Mesendoderm (in vitro differentiated cells): ENCODE measurements around the gene KCNJ10.

ENCODE experiments used
- DNase-seq: peaks from one replicate; pipeline ENCODE4 v3.0.0; 2013
- H2AK5ac ChIP-seq: 2 replicates; pipeline ENCODE4 v1.6.1; 2013; ENCODE audit warnings: low read length, inconsistent platforms
- H2BK120ac ChIP-seq: 2 replicates; pipeline ENCODE4 v1.6.1; 2013; ENCODE audit warnings: low read depth, mild to moderate bottlenecking, low read length, moderate library complexity, mixed read lengths
- H2BK15ac ChIP-seq: replicated peaks from 2 replicates; pipeline ENCODE4 v1.6.1; 2013; ENCODE audit warnings: low read depth, mild to moderate bottlenecking, moderate library complexity
- H2BK5ac ChIP-seq: 2 replicates; pipeline ENCODE4 v1.6.1; 2013; ENCODE audit warnings: low read length, inconsistent platforms
- H3K18ac ChIP-seq: 2 replicates; pipeline ENCODE4 v1.6.1; 2013; ENCODE audit warnings: mild to moderate bottlenecking, low read length, mixed read lengths
- H3K23ac ChIP-seq: one replicate; pipeline ENCODE4 v1.6.1; 2013; ENCODE audit warnings: low read length
- H3K27ac ChIP-seq: 2 replicates; pipeline ENCODE4 v1.5.1; 2013; ENCODE audit warnings: low read depth, mild to moderate bottlenecking, inconsistent platforms, low read length, moderate library complexity
- H3K27me3 ChIP-seq: 2 replicates; pipeline ENCODE4 v1.6.1; 2013; ENCODE audit warnings: low read length, control low read depth, mild to moderate bottlenecking, inconsistent platforms; ENCODE audit not compliant: insufficient read depth, poor library complexity
- H3K36me3 ChIP-seq: 2 replicates; pipeline ENCODE4 v1.6.1; 2013; ENCODE audit warnings: low read length, inconsistent platforms; ENCODE audit not compliant: control insufficient read depth, insufficient read depth
- H3K4ac ChIP-seq: one replicate; pipeline ENCODE4 v1.6.1; 2013; ENCODE audit warnings: low read depth, mild to moderate bottlenecking, low read length, moderate library complexity
- H3K4me1 ChIP-seq: 2 replicates; pipeline ENCODE4 v1.6.1; 2013; ENCODE audit warnings: low read depth, low read length, inconsistent platforms; ENCODE audit not compliant: control insufficient read depth
- H3K4me2 ChIP-seq: 2 replicates; pipeline ENCODE4 v1.6.1; 2013; ENCODE audit warnings: low read length
- H3K4me3 ChIP-seq: 2 replicates; pipeline ENCODE4 v1.5.1; 2013; ENCODE audit warnings: mild to moderate bottlenecking, low read length
- H3K56ac ChIP-seq: one replicate; pipeline ENCODE4 v1.6.1; 2013; ENCODE audit warnings: low read length
- H3K79me1 ChIP-seq: 2 replicates; pipeline ENCODE4 v1.6.1; 2013; ENCODE audit warnings: low read length, inconsistent platforms
- H3K79me2 ChIP-seq: 2 replicates; pipeline ENCODE4 v1.6.1; 2013; ENCODE audit warnings: mild to moderate bottlenecking, low read length; ENCODE audit not compliant: control insufficient read depth, insufficient read depth
- H3K9ac ChIP-seq: 2 replicates; pipeline ENCODE4 v1.6.1; 2013; ENCODE audit warnings: low read length, inconsistent platforms
- H4K5ac ChIP-seq: one replicate; pipeline ENCODE4 v1.6.1; 2013; ENCODE audit warnings: low read length
- H4K8ac ChIP-seq: one replicate; pipeline ENCODE4 v1.6.1; 2013; ENCODE audit warnings: low read depth, mild to moderate bottlenecking, control low read depth, low read length, moderate library complexity
- WGBS: extraction: QIAGEN DNeasy Blood & Tissue Kit; methylation state at CpG from one replicate; pipeline ENCODE4 v1.1.7; 2013; ENCODE audit warnings: low lambda C conversion rate, missing lambda C conversion rate; ENCODE audit not compliant: insufficient coverage; ENCODE audit errors: extremely low coverage; 5-methylcytosine and 5-hydroxymethylcytosine counted together

The KCNJ10 gene

GRCh38 chr1:159978107-159978398, 91.9 kb downstream of the KCNJ10 start:
- Histone ChIP-seq H3K79me2 (no peaks in the 10 kb centered on the region), H3K4me3 (no peak overlapping the region)
- WGBS: no CpG with 5 or more reads among the region's 2 CpGs

GRCh38 chr1:159977364-159978106, 92.4 kb downstream of the KCNJ10 start:
- Histone ChIP-seq H3K4ac (no peak overlapping the region), H2BK5ac (no peak overlapping the region), H3K18ac (no peak overlapping the region), H2AK5ac (no peak overlapping the region), H3K4me3 (no peak overlapping the region), H3K4me2 (no peak overlapping the region), H3K79me2 (no peaks in the 10 kb centered on the region), H3K36me3 (no peaks in the 10 kb centered on the region), H3K4me1 (no peaks in the 10 kb centered on the region), H3K79me1 (no peaks in the 10 kb centered on the region), H2BK120ac (no peak overlapping the region), H2BK15ac (no peak overlapping the region), H4K5ac (no peak overlapping the region), H3K56ac (no peak overlapping the region), H3K27me3 (no peaks in the 10 kb centered on the region), H3K9ac (no peak overlapping the region), H3K23ac (no peak overlapping the region), H3K27ac (no peak overlapping the region), H4K8ac (no peak overlapping the region)
- DNase-seq: no peak
- no CpG with 5 or more reads among the region's 6 CpGs for WGBS

More at GRCh38 chr1:159978107-159978398, 91.9 kb downstream of the KCNJ10 start:
- no peak overlapping the region for H3K4me2 ChIP-seq
- H3K27me3 ChIP-seq: no peaks in the 10 kb centered on the region
- no peak overlapping the region for H3K4ac ChIP-seq
- H2BK120ac ChIP-seq: no peak overlapping the region
- H3K79me1 ChIP-seq: no peaks in the 10 kb centered on the region
- H3K4me1 ChIP-seq: no peaks in the 10 kb centered on the region
- no peak overlapping the region for H3K9ac ChIP-seq
- H3K56ac ChIP-seq: no peak overlapping the region
- no peak overlapping the region for H4K5ac ChIP-seq
- H2AK5ac ChIP-seq: no peak overlapping the region
- no peaks in the 10 kb centered on the region for H3K36me3 ChIP-seq
- H4K8ac ChIP-seq: no peak overlapping the region
- H2BK15ac ChIP-seq: no peak overlapping the region
- no peak overlapping the region for H3K23ac ChIP-seq
- no peak overlapping the region for H3K18ac ChIP-seq
- H3K27ac ChIP-seq: no peak overlapping the region
- no peak for DNase-seq
- no peak overlapping the region for H2BK5ac ChIP-seq

GRCh38 chr1:159974350-159974965, 95.5 kb downstream of the KCNJ10 start:
- H3K23ac ChIP-seq: no peak overlapping the region
- H4K5ac ChIP-seq: no peak overlapping the region
- H3K9ac ChIP-seq: no peak overlapping the region
- DNase-seq: no peak
- H3K79me1 ChIP-seq: no peaks in the 10 kb centered on the region
- no CpG with 5 or more reads among the region's 7 CpGs for WGBS
- H3K4ac ChIP-seq: no peak overlapping the region
- no peaks in the 10 kb centered on the region for H3K79me2 ChIP-seq
- no peaks in the 10 kb centered on the region for H3K27me3 ChIP-seq
- H2BK15ac ChIP-seq: no peak overlapping the region
- H2BK5ac ChIP-seq: no peak overlapping the region
- no peak overlapping the region for H2AK5ac ChIP-seq
- H3K4me1 ChIP-seq: no peaks in the 10 kb centered on the region
- no peak overlapping the region for H4K8ac ChIP-seq
- no peak overlapping the region for H3K56ac ChIP-seq
- H3K18ac ChIP-seq: no peak overlapping the region
- no peaks in the 10 kb centered on the region for H3K36me3 ChIP-seq
- no peak overlapping the region for H2BK120ac ChIP-seq
- H3K27ac ChIP-seq: no peak overlapping the region
- no peak overlapping the region for H3K4me3 ChIP-seq
- no peak overlapping the region for H3K4me2 ChIP-seq

GRCh38 chr1:159973350-159973940, 96.5 kb downstream of the KCNJ10 start:
- Histone ChIP-seq H3K27me3 (no peaks in the 10 kb centered on the region), H3K4me3 (no peak overlapping the region), H3K79me2 (no peaks in the 10 kb centered on the region), H3K18ac (no peak overlapping the region), H2AK5ac (no peak overlapping the region), H3K4me1 (no peaks in the 10 kb centered on the region), H2BK15ac (no peak overlapping the region), H3K23ac (no peak overlapping the region), H3K79me1 (no peaks in the 10 kb centered on the region), H3K27ac (no peak overlapping the region), H3K56ac (no peak overlapping the region), H3K4me2 (no peak overlapping the region), H2BK5ac (no peak overlapping the region), H4K5ac (no peak overlapping the region), H3K9ac (no peak overlapping the region), H3K4ac (no peak overlapping the region), H3K36me3 (no peaks in the 10 kb centered on the region), H4K8ac (no peak overlapping the region), H2BK120ac (no peak overlapping the region)
- DNase-seq: no peak
- no CpG with 5 or more reads among the region's 6 CpGs for WGBS

GRCh38 chr1:159972443-159973205, 97.3 kb downstream of the KCNJ10 start:
- Histone ChIP-seq H3K79me1 (no peaks in the 10 kb centered on the region), H2AK5ac (no peak overlapping the region), H3K9ac (no peak overlapping the region), H4K8ac (no peak overlapping the region), H3K23ac (no peak overlapping the region), H3K27me3 (no peaks in the 10 kb centered on the region), H3K56ac (no peak overlapping the region), H3K36me3 (no peaks in the 10 kb centered on the region), H3K4me2 (no peak overlapping the region), H2BK15ac (no peak overlapping the region), H3K18ac (no peak overlapping the region), H2BK120ac (no peak overlapping the region), H2BK5ac (no peak overlapping the region), H3K4me1 (no peaks in the 10 kb centered on the region), H3K4me3 (no peak overlapping the region), H4K5ac (no peak overlapping the region), H3K4ac (no peak overlapping the region), H3K27ac (no peak overlapping the region), H3K79me2 (no peaks in the 10 kb centered on the region)
- DNase-seq: no peak
- no CpG with 5 or more reads among the region's 8 CpGs for WGBS
